Astrocyte (in vitro differentiated cells and primary cell): ENCODE results near the gene WNT9A. TPM values are rescaled to one million over a fixed set of nuclear protein-coding genes. Genes with fewer than 3 reads are reported as not detected.

Source experiments
- DNase-seq: peaks from one replicate; pipeline ENCODE4 v3.0.0-alpha.2; 2010; ENCODE audit warnings: low read depth
- FAIRE-seq: peaks from 2 replicates; lab custom pipeline; 2011; peaks lifted over from hg19 to GRCh38; lab: Jason Lieb, UNC
- H2AFZ ChIP-seq: 2 replicates; pipeline ENCODE4 v1.6.0; 2012; ENCODE audit warnings: low read depth, low read length, inconsistent platforms
- H3K27ac ChIP-seq: 2 replicates; pipeline ENCODE4 v1.5.1; 2011; ENCODE audit warnings: low read depth, low read length, inconsistent platforms
- H3K27me3 ChIP-seq: 2 replicates; pipeline ENCODE4 v1.6.0; 2011; ENCODE audit warnings: low read length, inconsistent platforms; ENCODE audit not compliant: insufficient read depth
- H3K36me3 ChIP-seq: 2 replicates; pipeline ENCODE4 v1.5.1; 2011; ENCODE audit warnings: low read length, inconsistent platforms; ENCODE audit not compliant: insufficient read depth
- H3K4me1 ChIP-seq: 2 replicates; pipeline ENCODE4 v1.5.1; 2011; ENCODE audit warnings: low read length, inconsistent platforms; ENCODE audit not compliant: insufficient read depth
- H3K4me2 ChIP-seq: 2 replicates; pipeline ENCODE4 v1.6.0; 2012; ENCODE audit warnings: low read length, inconsistent platforms
- H3K4me3 ChIP-seq: 2 replicates; pipeline ENCODE4 v1.5.1; 2011; ENCODE audit warnings: low read depth, mild to moderate bottlenecking, low read length, inconsistent platforms; ENCODE audit not compliant: insufficient read depth
- H3K79me2 ChIP-seq: 2 replicates; pipeline ENCODE4 v1.6.0; 2012; ENCODE audit warnings: mild to moderate bottlenecking, low read length, inconsistent platforms; ENCODE audit not compliant: insufficient read depth
- H3K9ac ChIP-seq: 2 replicates; pipeline ENCODE4 v1.6.0; 2012; ENCODE audit warnings: mild to moderate bottlenecking, low read length, inconsistent platforms
- H3K9me3 ChIP-seq: 2 replicates; pipeline ENCODE4 v1.5.1; 2012; ENCODE audit warnings: low read depth, mild to moderate bottlenecking, low read length, inconsistent platforms; ENCODE audit not compliant: insufficient read depth
- H4K20me1 ChIP-seq: 2 replicates; pipeline ENCODE4 v1.6.0; 2012; ENCODE audit warnings: low read length, inconsistent platforms; ENCODE audit not compliant: insufficient read depth
- H3K27ac Mint-ChIP-seq: one replicate; pipeline ENCODE4 v1.8.0; 2021; ENCODE audit warnings: mild to moderate bottlenecking, mixed read lengths; ENCODE audit not compliant: unreplicated experiment
- H3K27me3 Mint-ChIP-seq: one replicate; pipeline ENCODE4 v1.8.0; 2021; ENCODE audit warnings: low read depth, mixed read lengths; ENCODE audit not compliant: unreplicated experiment
- H3K36me3 Mint-ChIP-seq: one replicate; pipeline ENCODE4 v1.8.0; 2021; ENCODE audit warnings: low read depth, mixed read lengths; ENCODE audit not compliant: unreplicated experiment
- H3K4me1 Mint-ChIP-seq: one replicate; pipeline ENCODE4 v1.8.0; 2021; ENCODE audit warnings: low read depth, mixed read lengths; ENCODE audit not compliant: unreplicated experiment
- H3K4me3 Mint-ChIP-seq: one replicate; pipeline ENCODE4 v1.8.0; 2021; ENCODE audit warnings: mild to moderate bottlenecking, moderate library complexity, mixed read lengths; ENCODE audit not compliant: unreplicated experiment
- H3K9me3 Mint-ChIP-seq: one replicate; pipeline ENCODE4 v1.8.0; 2021; ENCODE audit warnings: mild to moderate bottlenecking, mixed read lengths; ENCODE audit not compliant: unreplicated experiment
- EZH2 ChIP-seq: IDR thresholded peaks from 2 replicates; pipeline ENCODE4 v1.6.1; 2012; ENCODE audit warnings: mild to moderate bottlenecking, low read length, inconsistent platforms; ENCODE audit not compliant: insufficient read depth
- total RNA-seq: library from RNA; stranded (reverse); gene quantifications from 2 replicates; pipeline ENCODE4 v1.2.1, GENCODE V29; 2021
- TF ChIP-seq, protein P1 (sequence below): IDR thresholded peaks from 2 replicates; pipeline ENCODE4 v1.5.1; 2011; ENCODE audit warnings: low read depth, mild to moderate bottlenecking, inconsistent platforms, low read length, moderate library complexity; ENCODE audit not compliant: insufficient read depth

Gene WNT9A
- total RNA-seq, 1 donor from 2014 or later = 4.1 TPM

DNA sequence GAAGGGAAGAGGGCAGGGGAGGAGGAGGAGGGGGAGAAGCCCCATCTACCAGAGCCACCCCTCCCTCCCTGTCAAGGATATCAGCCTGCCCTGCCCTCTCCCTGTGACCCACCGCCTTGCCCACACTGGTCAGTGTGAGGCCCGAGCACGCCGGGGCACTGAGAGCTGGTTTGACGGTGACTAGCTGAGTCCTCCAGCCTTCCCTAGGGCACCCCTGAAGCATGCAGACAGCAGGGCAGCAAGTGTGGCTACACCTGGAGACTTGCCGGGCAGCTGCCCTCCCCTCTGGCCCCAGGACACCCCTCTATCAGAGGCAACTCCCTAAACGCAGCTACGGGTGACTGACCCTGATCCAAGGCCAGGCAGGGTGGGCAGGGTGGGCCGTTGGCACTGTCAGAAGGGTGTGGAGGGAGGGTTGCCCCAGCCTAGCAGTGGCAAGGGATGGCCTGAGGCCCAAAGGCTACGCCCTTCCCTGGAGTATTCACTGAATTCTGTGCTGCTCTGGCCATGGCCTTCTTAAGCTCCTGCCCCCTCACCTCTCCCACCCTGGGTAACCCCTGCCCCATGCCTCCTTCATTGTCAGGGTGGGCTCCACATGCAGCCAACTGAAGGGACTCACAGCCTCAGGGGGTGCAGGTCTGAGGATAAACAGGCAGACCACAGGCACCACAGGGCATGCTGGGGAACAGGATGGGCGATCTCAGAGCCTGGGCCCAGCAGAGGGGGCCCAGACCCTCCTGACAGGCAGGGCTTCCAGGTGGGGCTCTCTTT, 19.6 kb downstream of the WNT9A start:
- Mint-ChIP-seq H3K36me3 (no peaks in the 10 kb centered on the region), H3K27ac (no peak overlapping the region), H3K9me3 (no peaks in the 10 kb centered on the region), H3K27me3 (peaks cover 2% of the 10 kb centered on the region), H3K4me1 (no peaks in the 10 kb centered on the region), H3K4me3 (no peak overlapping the region)
- Histone ChIP-seq H3K4me3 (no peak overlapping the region), H4K20me1 (no peaks in the 10 kb centered on the region), H3K4me2 (no peak overlapping the region), H3K36me3 (no peaks in the 10 kb centered on the region), H2AFZ (no peak overlapping the region), H3K27me3 (no peaks in the 10 kb centered on the region), H3K27ac (no peak overlapping the region), H3K79me2 (no peaks in the 10 kb centered on the region), H3K9ac (no peak overlapping the region), H3K9me3 (no peaks in the 10 kb centered on the region), H3K4me1 (no peaks in the 10 kb centered on the region)
- TF ChIP-seq, protein P1, sequence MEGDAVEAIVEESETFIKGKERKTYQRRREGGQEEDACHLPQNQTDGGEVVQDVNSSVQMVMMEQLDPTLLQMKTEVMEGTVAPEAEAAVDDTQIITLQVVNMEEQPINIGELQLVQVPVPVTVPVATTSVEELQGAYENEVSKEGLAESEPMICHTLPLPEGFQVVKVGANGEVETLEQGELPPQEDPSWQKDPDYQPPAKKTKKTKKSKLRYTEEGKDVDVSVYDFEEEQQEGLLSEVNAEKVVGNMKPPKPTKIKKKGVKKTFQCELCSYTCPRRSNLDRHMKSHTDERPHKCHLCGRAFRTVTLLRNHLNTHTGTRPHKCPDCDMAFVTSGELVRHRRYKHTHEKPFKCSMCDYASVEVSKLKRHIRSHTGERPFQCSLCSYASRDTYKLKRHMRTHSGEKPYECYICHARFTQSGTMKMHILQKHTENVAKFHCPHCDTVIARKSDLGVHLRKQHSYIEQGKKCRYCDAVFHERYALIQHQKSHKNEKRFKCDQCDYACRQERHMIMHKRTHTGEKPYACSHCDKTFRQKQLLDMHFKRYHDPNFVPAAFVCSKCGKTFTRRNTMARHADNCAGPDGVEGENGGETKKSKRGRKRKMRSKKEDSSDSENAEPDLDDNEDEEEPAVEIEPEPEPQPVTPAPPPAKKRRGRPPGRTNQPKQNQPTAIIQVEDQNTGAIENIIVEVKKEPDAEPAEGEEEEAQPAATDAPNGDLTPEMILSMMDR = no peak
- TF ChIP-seq EZH2 = no peak
- DNase-seq (no peak), FAIRE-seq (no peak)

DNA sequence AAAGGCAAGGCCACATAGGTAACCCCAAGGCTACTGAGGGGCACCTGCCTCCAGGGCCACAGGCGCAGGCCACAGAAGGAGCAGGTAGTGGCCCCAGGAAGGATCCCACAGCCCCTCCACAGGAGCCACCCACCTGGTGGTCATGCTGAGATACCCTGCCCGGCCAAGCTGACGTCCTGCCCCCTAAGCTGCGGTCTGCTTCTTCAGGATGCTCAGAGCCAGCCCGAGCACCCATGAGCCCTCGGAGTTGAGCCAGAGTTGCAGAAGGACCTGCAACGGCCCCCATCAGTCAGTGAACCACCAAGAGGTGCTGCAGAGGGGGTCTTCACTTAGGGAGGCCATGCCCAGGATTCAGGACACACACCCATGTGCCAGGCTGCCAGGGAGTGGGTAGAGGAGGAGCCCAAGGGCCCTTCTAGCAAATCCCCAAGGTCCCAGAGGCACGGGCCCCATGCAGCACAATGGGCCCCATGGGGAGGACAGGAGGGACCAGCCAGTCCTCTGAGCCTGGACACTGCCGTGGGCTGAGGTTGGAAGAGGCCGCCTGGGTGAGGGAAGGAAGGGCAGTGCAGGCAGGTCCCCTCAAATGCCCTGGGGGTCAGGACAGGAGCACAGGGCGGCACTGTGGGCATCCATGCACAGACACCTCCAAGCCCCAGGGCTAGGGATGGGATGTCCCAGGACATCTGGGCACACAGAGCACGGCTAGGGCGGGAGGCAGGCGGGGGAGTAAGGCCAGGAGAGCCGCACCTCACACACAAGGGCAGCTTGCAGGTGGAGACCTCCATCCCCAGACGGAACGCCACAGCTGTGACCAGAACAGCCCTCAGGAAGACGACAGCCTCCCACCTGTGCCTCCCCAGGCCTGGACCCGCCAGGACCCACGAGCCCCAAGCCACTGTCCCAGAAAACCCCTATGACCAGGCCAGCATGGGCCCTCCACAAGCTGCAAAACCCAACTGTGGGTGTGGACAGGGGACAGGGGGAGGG, 20.5 kb downstream of the WNT9A start:
- Mint-ChIP-seq H3K27me3 (peaks cover 2% of the 10 kb centered on the region), H3K27ac (no peak overlapping the region), H3K36me3 (peaks cover 2% of the 10 kb centered on the region), H3K4me3 (no peak overlapping the region), H3K9me3 (no peaks in the 10 kb centered on the region), H3K4me1 (no peaks in the 10 kb centered on the region)
- Histone ChIP-seq H3K9ac (no peak overlapping the region), H2AFZ (no peak overlapping the region), H3K27me3 (no peaks in the 10 kb centered on the region), H3K79me2 (no peaks in the 10 kb centered on the region), H3K9me3 (no peaks in the 10 kb centered on the region), H3K36me3 (no peaks in the 10 kb centered on the region), H3K27ac (no peak overlapping the region), H3K4me3 (no peak overlapping the region), H3K4me1 (no peaks in the 10 kb centered on the region), H3K4me2 (no peak overlapping the region), H4K20me1 (no peaks in the 10 kb centered on the region)
- TF ChIP-seq, protein P1 = no peak
- DNase-seq (no peak), FAIRE-seq (no peak)
